Right lobe of liver (tissue), 4 donors: ENCODE results near the gene NOXO1.

Experiments
- CTCF ChIP-seq, 4 donors: fragments of 200-600 bp in 3 of 4; fragments of 450-650 bp in 1 of 4; IDR thresholded peaks; one replicate each; pipeline versions ENCODE4 v1.5.1 to v1.8.0; 2016 to 2022; ENCODE audit warnings: antibody characterized with exemption in 4 of 4, mild to moderate bottlenecking in 2 of 4
- POLR2A ChIP-seq: fragments of 450-650 bp; IDR thresholded peaks from one replicate; pipeline ENCODE4 v1.6.1; 2017; ENCODE audit warnings: antibody characterized with exemption, mild to moderate bottlenecking
- donor health status: DM: no; HTN: no; CAD: no.
- donor health status: DM: no; HTN: no; CAD: no.
- donor health status: DM: no; HTN: yes; CAD: no.

GRCh38 chr16:1972490-1972877 lies 8.8 kb downstream of the NOXO1 start:
- no peak for TF ChIP-seq CTCF (IDR thresholded peaks at IDR 0.05)
- TF ChIP-seq POLR2A = no peak
